CD4-positive, CD25-positive, alpha-beta regulatory T cell (primary cell): ENCODE measurements around the gene PLCL1. TPM values are rescaled to one million over a fixed set of nuclear protein-coding genes. Genes with fewer than 3 reads are reported as not detected.

Experiments used
- ATAC-seq, 2 donors: fragments of 150-1000 bp; cut with Tn5 transposase; one replicate each; pipeline ENCODE4 v1.10.0; 2021; ENCODE audit warnings: low read depth in 2 of 2, moderate number of reproducible peaks in 2 of 2, moderate library complexity in 1 of 2
- DNase-seq, 3 donors: peaks; one replicate each; pipeline versions ENCODE4 v3.0.0 to v3.0.0-alpha.2; 2012 to 2022; ENCODE audit warnings: mixed read lengths in 1 of 3
- H3K27ac ChIP-seq: one replicate; pipeline ENCODE4 v1.7.0; 2013; ENCODE audit warnings: mild to moderate bottlenecking, low read length; ENCODE audit not compliant: insufficient read depth, poor library complexity, severe bottlenecking
- H3K27me3 ChIP-seq: one replicate; pipeline ENCODE4 v1.7.0; 2013; ENCODE audit warnings: low read length; ENCODE audit not compliant: control insufficient read depth, insufficient read depth
- H3K36me3 ChIP-seq: one replicate; pipeline ENCODE4 v1.7.0; 2013; ENCODE audit warnings: mild to moderate bottlenecking, low read length, moderate library complexity; ENCODE audit not compliant: control insufficient read depth, insufficient read depth
- H3K4me1 ChIP-seq: 2 replicates; pipeline ENCODE4 v1.7.0; 2013; ENCODE audit warnings: mild to moderate bottlenecking, low read length; ENCODE audit not compliant: insufficient read depth, control insufficient read depth, poor library complexity, severe bottlenecking
- H3K4me3 ChIP-seq: one replicate; pipeline ENCODE4 v1.7.0; 2013; ENCODE audit warnings: low read depth, mild to moderate bottlenecking, low read length, moderate library complexity
- H3K9me3 ChIP-seq, 2 experiments: 1 replicate in 1 of 2; 2 replicates in 1 of 2; pipeline ENCODE4 v1.7.0; 2013; ENCODE audit warnings: low read length in 2 of 2, mild to moderate bottlenecking in 1 of 2, moderate library complexity in 1 of 2; ENCODE audit not compliant: control insufficient read depth in 2 of 2
- H3K27ac Mint-ChIP-seq, 3 donors: one replicate each; pipeline ENCODE4 v1.8.0; 2020 to 2022; ENCODE audit warnings: mild to moderate bottlenecking in 3 of 3, mixed read lengths in 3 of 3, moderate library complexity in 2 of 3
- H3K27me3 Mint-ChIP-seq: one replicate; pipeline ENCODE4 v1.8.0; 2022; ENCODE audit warnings: mild to moderate bottlenecking, mixed read lengths
- H3K36me3 Mint-ChIP-seq: one replicate; pipeline ENCODE4 v1.8.0; 2020; ENCODE audit warnings: mixed read lengths
- H3K4me1 Mint-ChIP-seq, 4 donors: one replicate each; pipeline ENCODE4 v1.8.0; 2020 to 2022; ENCODE audit warnings: mixed read lengths in 4 of 4, mild to moderate bottlenecking in 1 of 4
- H3K4me3 Mint-ChIP-seq, 4 donors: one replicate each; pipeline ENCODE4 v1.8.0; 2020 to 2022; ENCODE audit warnings: mild to moderate bottlenecking in 4 of 4, mixed read lengths in 4 of 4, moderate library complexity in 3 of 4
- H3K9me3 Mint-ChIP-seq, 7 donors: one replicate each; pipeline ENCODE4 v1.8.0; 2020 to 2022; ENCODE audit warnings: mixed read lengths in 7 of 7, mild to moderate bottlenecking in 3 of 7, moderate library complexity in 2 of 7
- polyA plus RNA-seq, 4 donors: library from polyadenylated mRNA; unstranded; fragments of 300-500 nt; fragmentation: Illumina TruSeq; gene quantifications; one replicate each; pipeline ENCODE4 v1.2.3, GENCODE V29; 2021
- total RNA-seq: library from RNA; stranded (reverse); gene quantifications from one replicate; pipeline ENCODE4 v1.2.3, GENCODE V29; 2022

Gene PLCL1
- total and polyA plus RNA-seq, 5 donors from 2014 or later = 17.3 to 37.8 (median 19.2) TPM

GRCh38 chr2:198164843-198165242 lies 360.4 kb downstream of the PLCL1 start:
- no peak overlapping the region for H3K27ac Mint-ChIP-seq
- peak overlapping the region in 1 of 4 donors; percentile 18 for H3K4me3 Mint-ChIP-seq
- peaks cover 5% of the 10 kb centered on the region for H3K36me3 Mint-ChIP-seq
- no peak overlapping the region for H3K4me3 ChIP-seq
- ATAC-seq = no peak
- no peaks in the 10 kb centered on the region for H3K4me1 Mint-ChIP-seq
- H3K9me3 Mint-ChIP-seq = no peaks in the 10 kb centered on the region
- no peak for DNase-seq
- H3K27ac ChIP-seq = no peak overlapping the region
- no peaks in the 10 kb centered on the region for H3K9me3 ChIP-seq
- no peaks in the 10 kb centered on the region for H3K36me3 ChIP-seq
- H3K27me3 Mint-ChIP-seq = peaks cover 6% of the 10 kb centered on the region
- H3K27me3 ChIP-seq = no peaks in the 10 kb centered on the region
- H3K4me1 ChIP-seq = no peaks in the 10 kb centered on the region

- DNase-seq (no peak), ATAC-seq (no peak)
- peaks cover 7% of the 10 kb centered on the region for H3K27me3 Mint-ChIP-seq
- Histone ChIP-seq H3K36me3 (no peaks in the 10 kb centered on the region), H3K27ac (no peak overlapping the region), H3K9me3 (no peaks in the 10 kb centered on the region), H3K27me3 (no peaks in the 10 kb centered on the region), H3K4me3 (no peak overlapping the region), H3K4me1 (no peaks in the 10 kb centered on the region)
- no peaks in the 10 kb centered on the region for H3K9me3 Mint-ChIP-seq
- no peak overlapping the region for H3K27ac Mint-ChIP-seq
- peaks cover 5% of the 10 kb centered on the region for H3K36me3 Mint-ChIP-seq
- no peaks in the 10 kb centered on the region for H3K4me1 Mint-ChIP-seq
- no peak overlapping the region for H3K4me3 Mint-ChIP-seq
These were observed 360.9 kb downstream of the PLCL1 start for GRCh38 chr2:198165289-198165688.

GRCh38 chr2:198167346-198167745 lies 363.0 kb downstream of the PLCL1 start:
- Histone ChIP-seq H3K4me3 (no peak overlapping the region), H3K36me3 (no peaks in the 10 kb centered on the region), H3K4me1 (no peaks in the 10 kb centered on the region), H3K27ac (no peak overlapping the region), H3K9me3 (no peaks in the 10 kb centered on the region), H3K27me3 (no peaks in the 10 kb centered on the region)
- no peak for ATAC-seq
- Mint-ChIP-seq H3K4me1 (no peaks in the 10 kb centered on the region), H3K4me3 (no peak overlapping the region), H3K9me3 (no peaks in the 10 kb centered on the region), H3K27ac (no peak overlapping the region), H3K36me3 (peaks cover 5% of the 10 kb centered on the region), H3K27me3 (peaks cover 10% of the 10 kb centered on the region)
- no peak for DNase-seq

GRCh38 chr2:198168651-198169050 lies 364.3 kb downstream of the PLCL1 start:
- no peak for ATAC-seq

GRCh38 chr2:198173242-198173641 lies 368.8 kb downstream of the PLCL1 start:
- Mint-ChIP-seq H3K9me3 (peaks cover 0 to 9% (median 5%) of the 10 kb centered on the region in 7 donors), H3K36me3 (no peaks in the 10 kb centered on the region), H3K27ac (no peak overlapping the region), H3K4me3 (no peak overlapping the region), H3K27me3 (peaks cover 19% of the 10 kb centered on the region), H3K4me1 (no peaks in the 10 kb centered on the region)
- ATAC-seq (no peak), DNase-seq (no peak)
- H3K9me3 ChIP-seq = peaks cover 0 to 4% of the 10 kb centered on the region in 2 experiments
- no peaks in the 10 kb centered on the region for H3K27me3 ChIP-seq
- H3K4me3 ChIP-seq = no peak overlapping the region
- H3K36me3 ChIP-seq = no peaks in the 10 kb centered on the region
- H3K4me1 ChIP-seq = no peaks in the 10 kb centered on the region
- no peak overlapping the region for H3K27ac ChIP-seq

More at GRCh38 chr2:198168651-198169050, 364.3 kb downstream of the PLCL1 start:
- no peak overlapping the region for H3K4me3 ChIP-seq
- no peak for DNase-seq
- no peaks in the 10 kb centered on the region for H3K4me1 ChIP-seq
- Mint-ChIP-seq H3K4me1 (no peaks in the 10 kb centered on the region), H3K27me3 (peaks cover 10% of the 10 kb centered on the region), H3K4me3 (no peak overlapping the region), H3K27ac (no peak overlapping the region), H3K9me3 (no peaks in the 10 kb centered on the region), H3K36me3 (peaks cover 5% of the 10 kb centered on the region)
- H3K27me3 ChIP-seq = no peaks in the 10 kb centered on the region
- H3K9me3 ChIP-seq = no peaks in the 10 kb centered on the region
- no peaks in the 10 kb centered on the region for H3K36me3 ChIP-seq
- no peak overlapping the region for H3K27ac ChIP-seq

- H3K9me3 Mint-ChIP-seq = peaks cover 3 to 14% (median 5%) of the 10 kb centered on the region in 7 donors
- no peak overlapping the region for H3K4me3 Mint-ChIP-seq
These were observed 369.5 kb downstream of the PLCL1 start for GRCh38 chr2:198173864-198174263.

GRCh38 chr2:198175271-198175670 lies 370.9 kb downstream of the PLCL1 start:
- Histone ChIP-seq H3K36me3 (no peaks in the 10 kb centered on the region), H3K4me3 (no peak overlapping the region), H3K4me1 (no peaks in the 10 kb centered on the region), H3K9me3 (peaks cover 0 to 12% of the 10 kb centered on the region in 2 experiments), H3K27ac (no peak overlapping the region), H3K27me3 (no peaks in the 10 kb centered on the region)
- H3K36me3 Mint-ChIP-seq = no peaks in the 10 kb centered on the region
- DNase-seq = no peak
- ATAC-seq = no peak
- H3K27me3 Mint-ChIP-seq = peaks cover 20% of the 10 kb centered on the region
- H3K4me3 Mint-ChIP-seq = no peak overlapping the region
- H3K4me1 Mint-ChIP-seq = no peaks in the 10 kb centered on the region
- no peak overlapping the region for H3K27ac Mint-ChIP-seq
- peaks cover 4 to 20% (median 8%) of the 10 kb centered on the region in 7 donors for H3K9me3 Mint-ChIP-seq

More at GRCh38 chr2:198173864-198174263, 369.5 kb downstream of the PLCL1 start:
- ATAC-seq = peak in 1 of 2 donors; percentile 12
- H3K27ac Mint-ChIP-seq = no peak overlapping the region
- no peaks in the 10 kb centered on the region for H3K36me3 ChIP-seq
- H3K4me1 Mint-ChIP-seq = no peaks in the 10 kb centered on the region
- H3K27me3 Mint-ChIP-seq = peaks cover 21% of the 10 kb centered on the region
- H3K36me3 Mint-ChIP-seq = no peaks in the 10 kb centered on the region
- H3K4me1 ChIP-seq = no peaks in the 10 kb centered on the region
- H3K9me3 ChIP-seq = peaks cover 0 to 10% of the 10 kb centered on the region in 2 experiments
- H3K27ac ChIP-seq = no peak overlapping the region
- DNase-seq = no peak
- no peaks in the 10 kb centered on the region for H3K27me3 ChIP-seq
- H3K4me3 ChIP-seq = no peak overlapping the region

GRCh38 chr2:198177040-198177439 lies 372.6 kb downstream of the PLCL1 start:
- H3K9me3 Mint-ChIP-seq = peaks cover 4 to 20% (median 11%) of the 10 kb centered on the region in 7 donors
- no peak overlapping the region for H3K4me3 Mint-ChIP-seq
- no peak overlapping the region for H3K27ac Mint-ChIP-seq
- H3K4me1 Mint-ChIP-seq = no peaks in the 10 kb centered on the region
- Histone ChIP-seq H3K4me3 (no peak overlapping the region), H3K4me1 (no peaks in the 10 kb centered on the region), H3K9me3 (peaks cover 0 to 12% of the 10 kb centered on the region in 2 experiments), H3K27me3 (no peaks in the 10 kb centered on the region), H3K27ac (no peak overlapping the region), H3K36me3 (no peaks in the 10 kb centered on the region)
- ATAC-seq = no peak
- H3K36me3 Mint-ChIP-seq = no peaks in the 10 kb centered on the region
- peaks cover 17% of the 10 kb centered on the region for H3K27me3 Mint-ChIP-seq
- no peak for DNase-seq
